IMR-90 (cell line): ENCODE data around the gene ORMDL3. TPM values are rescaled to one million over a fixed set of nuclear protein-coding genes. Genes with fewer than 3 reads are reported as not detected.

Source experiments
- ATAC-seq: fragments of 200-7000 bp; cut with Tn5 transposase; 2 replicates; pipeline ENCODE4 v1.9.1; 2020; ENCODE audit warnings: low read depth, mild to moderate bottlenecking, moderate library complexity
- Bru-seq: library from RNA; stranded (reverse); fragments of 400-500 nt; gene quantifications from one replicate; lab custom pipeline; 2021; lab: Mats Ljungman, UMichigan
- BruChase-seq, 2 experiments: library from RNA; stranded (reverse); fragments of 400-500 nt; gene quantifications; one replicate each; lab custom pipeline; 2021; lab: Mats Ljungman, UMichigan
- BruUV-seq: library from RNA; stranded (reverse); fragments of 400-500 nt; replicated peaks from 2 replicates; lab custom pipeline; 2021; lab: Mats Ljungman, UMichigan
- CTCF ChIA-PET: fragments of 300-600 bp; formaldehyde crosslinking; extraction: SDS; loops from one replicate; lab custom pipeline; 2021; ENCODE audit warnings: antibody characterized with exemption; lab: Yijun Ruan, JAX
- POLR2A ChIA-PET: fragments of 300-600 bp; sonication (Branson Sonifier 250); formaldehyde crosslinking; loops from one replicate; lab custom pipeline; 2022; ENCODE audit warnings: antibody characterized with exemption; ENCODE audit not compliant: unreplicated experiment; lab: Charles Lee
- DNase-seq: peaks from one replicate; pipeline ENCODE4 v3.0.0; 2013
- H2AFZ ChIP-seq: replicated peaks from 2 replicates; pipeline ENCODE3; 2013; ENCODE audit warnings: low read length, mild to moderate bottlenecking; ENCODE audit not compliant: poor library complexity
- H2AK5ac ChIP-seq: 2 replicates; pipeline ENCODE4 v1.6.1; 2013; ENCODE audit warnings: low read depth, low read length, inconsistent platforms
- H2AK9ac ChIP-seq: replicated peaks from 2 replicates; pipeline ENCODE3; 2013; ENCODE audit warnings: mild to moderate bottlenecking, low read depth, low read length, moderate library complexity; ENCODE audit not compliant: poor library complexity
- H2BK120ac ChIP-seq: 2 replicates; pipeline ENCODE4 v1.6.1; 2013; ENCODE audit warnings: low read depth, low read length, inconsistent platforms
- H2BK15ac ChIP-seq: 3 replicates; pipeline ENCODE4 v1.6.1; 2013; ENCODE audit warnings: low read depth, low read length, inconsistent platforms
- H2BK20ac ChIP-seq: 2 replicates; pipeline ENCODE4 v1.6.1; 2013; ENCODE audit warnings: low read depth, mild to moderate bottlenecking, inconsistent platforms, low read length, moderate library complexity
- H2BK5ac ChIP-seq: 2 replicates; pipeline ENCODE4 v1.6.1; 2013; ENCODE audit warnings: mild to moderate bottlenecking, low read depth, low read length, inconsistent platforms; ENCODE audit not compliant: poor library complexity, severe bottlenecking
- H3K14ac ChIP-seq: replicated peaks from 2 replicates; pipeline ENCODE4 v1.6.1; 2013; ENCODE audit warnings: low read depth, low read length, inconsistent platforms
- H3K18ac ChIP-seq: 2 replicates; pipeline ENCODE4 v1.6.1; 2013; ENCODE audit warnings: low read depth, low read length, control low read depth
- H3K23ac ChIP-seq: 2 replicates; pipeline ENCODE4 v1.6.1; 2013; ENCODE audit warnings: low read depth, low read length, inconsistent platforms
- H3K27ac ChIP-seq: 2 replicates; pipeline ENCODE4 v1.5.1; 2013; ENCODE audit warnings: mild to moderate bottlenecking, control low read depth, low read length; ENCODE audit not compliant: insufficient read depth
- H3K27me3 ChIP-seq: 2 replicates; pipeline ENCODE4 v1.6.1; 2013; ENCODE audit warnings: low read length; ENCODE audit not compliant: control insufficient read depth, insufficient read depth
- H3K36me3 ChIP-seq: 2 replicates; pipeline ENCODE4 v1.6.1; 2013; ENCODE audit warnings: low read length, mixed read lengths; ENCODE audit not compliant: control insufficient read depth, insufficient read depth
- H3K4ac ChIP-seq: 2 replicates; pipeline ENCODE4 v1.6.1; 2013; ENCODE audit warnings: low read depth, low read length, inconsistent platforms
- H3K4me1 ChIP-seq: 2 replicates; pipeline ENCODE4 v1.6.1; 2013; ENCODE audit warnings: low read length, mixed read lengths; ENCODE audit not compliant: control insufficient read depth, insufficient read depth
- H3K4me2 ChIP-seq: 2 replicates; pipeline ENCODE4 v1.6.1; 2013; ENCODE audit warnings: low read depth, mild to moderate bottlenecking, control low read depth, low read length, moderate library complexity
- H3K4me3 ChIP-seq: 2 replicates; pipeline ENCODE4 v1.5.1; 2013; ENCODE audit warnings: low read depth, mild to moderate bottlenecking, control low read depth, low read length, moderate library complexity; ENCODE audit not compliant: insufficient read depth
- H3K56ac ChIP-seq: 2 replicates; pipeline ENCODE4 v1.6.1; 2013; ENCODE audit warnings: low read length, inconsistent platforms; ENCODE audit not compliant: insufficient read depth; ENCODE audit errors: extremely low read depth
- H3K79me1 ChIP-seq, 2 experiments: 2 replicates each; pipeline ENCODE4 v1.6.1; 2013; ENCODE audit warnings: low read length in 2 of 2, inconsistent platforms in 1 of 2, low read depth in 1 of 2
- H3K9ac ChIP-seq: 2 replicates; pipeline ENCODE4 v1.6.1; 2013; ENCODE audit warnings: low read depth, low read length, control low read depth
- H3K9me1 ChIP-seq: 2 replicates; pipeline ENCODE4 v1.6.1; 2013; ENCODE audit warnings: low read length, inconsistent platforms; ENCODE audit not compliant: insufficient read depth
- H3K9me3 ChIP-seq: 2 replicates; pipeline ENCODE4 v1.6.1; 2013; ENCODE audit warnings: low read length; ENCODE audit not compliant: control insufficient read depth, insufficient read depth
- H4K20me1 ChIP-seq: 2 replicates; pipeline ENCODE4 v1.6.1; 2013; ENCODE audit warnings: low read length, inconsistent platforms; ENCODE audit not compliant: insufficient read depth
- H4K5ac ChIP-seq: 2 replicates; pipeline ENCODE4 v1.6.1; 2013; ENCODE audit warnings: mild to moderate bottlenecking, low read depth, low read length, control low read depth
- H4K8ac ChIP-seq, 2 experiments: 2 replicates each; pipeline ENCODE4 v1.6.1; 2013; ENCODE audit warnings: low read depth in 2 of 2, low read length in 2 of 2, control low read depth in 1 of 2, inconsistent platforms in 1 of 2
- H4K91ac ChIP-seq: 2 replicates; pipeline ENCODE4 v1.6.1; 2013; ENCODE audit warnings: low read depth, low read length, inconsistent platforms; ENCODE audit not compliant: insufficient read depth
- BHLHE40 ChIP-seq: fragments of 150-350 bp; IDR thresholded peaks from 2 replicates; pipeline ENCODE4 v1.6.1; 2016; ENCODE audit warnings: mild to moderate bottlenecking, low read depth, low read length
- CHD1 ChIP-seq: IDR thresholded peaks from 2 replicates; pipeline ENCODE4 v1.6.1; 2012; ENCODE audit warnings: low read depth, low read length, improper control_type of control experiment
- MXI1 ChIP-seq: IDR thresholded peaks from 2 replicates; pipeline ENCODE4 v1.6.1; 2012; ENCODE audit warnings: low read depth, mild to moderate bottlenecking, low read length, moderate library complexity, borderline replicate concordance
- POLR2A ChIP-seq: IDR thresholded peaks from 2 replicates; pipeline ENCODE4 v1.6.1; 2012; ENCODE audit warnings: mild to moderate bottlenecking, low read depth, low read length
- RCOR1 ChIP-seq: IDR thresholded peaks from 2 replicates; pipeline ENCODE4 v1.6.1; 2012; ENCODE audit warnings: mild to moderate bottlenecking, low read length, improper control_type of control experiment; ENCODE audit not compliant: insufficient replicate concordance
- RFX5 ChIP-seq: IDR thresholded peaks from 2 replicates; pipeline ENCODE4 v1.8.0; 2012; ENCODE audit warnings: low read depth, mild to moderate bottlenecking, low read length, moderate library complexity
- SMC3 ChIP-seq: fragments of 150-350 bp; IDR thresholded peaks from 2 replicates; pipeline ENCODE4 v1.6.1; 2016; ENCODE audit warnings: low read depth, mild to moderate bottlenecking, antibody characterized with exemption, low read length, moderate library complexity
- WGBS, 2 experiments: methylation state at CpG; one replicate each; pipeline versions ENCODE4 v1.1.5 to v1.1.7; 2013; ENCODE audit warnings: missing lambda C conversion rate in 2 of 2; ENCODE audit not compliant: insufficient read length in 1 of 2; ENCODE audit errors: extremely low coverage in 2 of 2; 5-methylcytosine and 5-hydroxymethylcytosine counted together
- dilution Hi-C: fragments of 300-500 bp; cut with HindIII; formaldehyde crosslinking; loops from one replicate; pipeline ENCODE4 v1.14.3; 2018; ENCODE audit warnings: low sequenced_read_pairs; ENCODE audit not compliant: unreplicated experiment
- in situ Hi-C: fragments of 300-500 bp; cut with MboI; formaldehyde crosslinking; loops from 3 replicates; pipeline ENCODE4 v1.14.3; 2019; ENCODE audit warnings: low sequenced_read_pairs, inconsistent platforms, mixed read lengths
- intact Hi-C: fragments of 100-400 bp; cut with micrococcal nuclease; formaldehyde crosslinking; loops from 2 replicates; pipeline ENCODE4 v1.10.0; 2022
- long read RNA-seq: library from polyadenylated mRNA; unstranded; transcript quantifications from one replicate; pipeline ENCODE4 v2.0.0, GENCODE V29; 2021; ENCODE audit not compliant: unreplicated experiment
- polyA plus RNA-seq, 3 experiments: library from polyadenylated mRNA; depleted of rRNA; stranded (reverse); fragments of >200 nt; gene quantifications; 2 replicates each; pipeline ENCODE4 v1.2.3, GENCODE V29; 2012; ENCODE audit warnings: low replicate concordance in 1 of 3
- total RNA-seq: library from RNA; depleted of rRNA; stranded (reverse); fragments of >200 nt; gene quantifications from 2 replicates; pipeline ENCODE4 v1.2.3, GENCODE V29; 2012; rRNA removed
- TF ChIP-seq, protein P1 (sequence below): fragments of 150-350 bp; IDR thresholded peaks from 2 replicates; pipeline ENCODE4 v1.6.1; 2017; ENCODE audit warnings: mild to moderate bottlenecking, antibody characterized with exemption, low read length, low read depth
- TF ChIP-seq, protein P2 (sequence below): conservative IDR thresholded peaks from 2 replicates; pipeline ENCODE4 v1.5.1; 2012; ENCODE audit warnings: mild to moderate bottlenecking, low read depth, low read length, improper control_type of control experiment
- TF ChIP-seq, protein P3 (sequence below): fragments of 150-350 bp; IDR thresholded peaks from 2 replicates; pipeline ENCODE4 v1.6.1; 2016; ENCODE audit warnings: low read depth, mild to moderate bottlenecking, low read length, moderate library complexity, borderline replicate concordance

Gene ORMDL3, protein sequence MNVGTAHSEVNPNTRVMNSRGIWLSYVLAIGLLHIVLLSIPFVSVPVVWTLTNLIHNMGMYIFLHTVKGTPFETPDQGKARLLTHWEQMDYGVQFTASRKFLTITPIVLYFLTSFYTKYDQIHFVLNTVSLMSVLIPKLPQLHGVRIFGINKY
- total RNA-seq (45.7 and 46.4 TPM in 2 replicates), polyA plus RNA-seq (2012; rRNA removed) (68.9 and 78.6 TPM in 2 replicates), Bru-seq, nascent RNA (percentile 79 among the genes with signal in this experiment), BruChase-seq, experiment 1, labeled RNA remaining after a 6-hour chase (percentile 94 among the genes with signal in this experiment), BruChase-seq, experiment 2, labeled RNA remaining after a 2-hour chase (percentile 93 among the genes with signal in this experiment)
- 39.3 and 55.4 TPM in 2 replicates for polyA plus RNA-seq (2012; cell fraction: cytosol; rRNA removed)
- 38.2 and 43.6 TPM in 2 replicates for polyA plus RNA-seq (2012; cell fraction: nucleus; rRNA removed; ENCODE audit: low replicate concordance)
- long read RNA-seq, transcript ORMDL3-201 (4 exons, 2,111 nt) = major isoform, 5 of 7 reads
- long read RNA-seq, partial matches to known transcripts = 2 of 7 reads
- long read RNA-seq, other reads (novel, unspliced or antisense) = 0 of 7 reads

DNA sequence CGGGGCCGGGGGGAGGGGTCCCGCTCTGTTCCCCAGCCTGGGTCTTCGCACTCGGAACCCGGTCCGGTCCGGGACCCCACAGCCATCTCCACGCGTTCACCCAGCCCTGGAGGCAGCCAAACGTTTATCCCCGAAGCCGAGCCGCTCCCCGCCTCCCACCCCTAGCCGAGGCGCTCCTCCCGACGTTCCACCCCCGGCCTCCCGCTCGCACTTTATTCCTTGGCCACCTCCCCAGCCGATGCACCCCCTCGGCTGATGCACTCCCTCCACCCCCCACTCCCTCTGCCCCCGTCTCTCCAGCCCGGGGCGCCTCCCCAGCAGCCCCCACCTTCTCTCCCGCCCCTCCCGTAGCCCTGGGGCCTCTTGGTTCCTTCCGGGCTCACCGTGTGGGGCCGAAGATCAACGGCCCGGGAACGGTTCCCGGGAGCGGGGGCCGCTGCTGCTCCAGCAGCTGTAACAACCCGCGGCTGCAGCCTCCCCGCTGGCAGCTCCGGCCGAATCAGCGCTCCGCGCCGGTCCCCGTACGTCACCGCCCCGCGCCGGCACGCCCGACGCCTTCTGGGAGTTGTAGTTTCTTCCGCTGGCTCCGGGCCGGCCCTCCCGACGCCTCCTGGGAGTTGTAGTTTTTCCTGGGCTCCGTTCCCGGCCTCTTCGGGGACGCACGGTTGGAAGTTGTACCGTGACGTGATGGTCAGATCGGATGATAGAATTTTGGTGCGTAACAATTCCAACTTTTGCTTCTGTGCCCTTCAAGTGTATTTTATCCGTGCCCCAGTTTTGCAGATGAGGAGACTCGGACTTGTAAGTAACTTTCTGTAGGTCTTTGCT lies at the start of gene ORMDL3, which contains the start of gene LRRC3C:
Gene ORMDL3, minus strand, starts transcription at position 501 of the 828 bp plus-strand sequence. CDS start 3,398 bp downstream, outside the sequence.
Gene LRRC3C, plus strand, starts transcription at position 632 of the 828 bp plus-strand sequence. CDS start 13,792 bp downstream, outside the sequence.
- Histone ChIP-seq H3K27me3 (no peaks in the 10 kb centered on the region), H4K20me1 (peaks cover 51% of the 10 kb centered on the region), H2BK5ac (peak within 1 kb of the TSS; percentile 99), H3K56ac (peak within 1 kb of the TSS; percentile 76), H3K4me3 (peak within 1 kb of the TSS; percentile 56), H4K8ac (peak within 1 kb of the TSS; percentile 30 to 95), H3K79me1 (peaks cover 9 to 56% of the 10 kb centered on the region in 2 experiments; a peak in 3 of 4 replicates), H3K9me3 (no peaks in the 10 kb centered on the region), H2AFZ (peak within 1 kb of the TSS; percentile 91), H3K9ac (peak within 1 kb of the TSS; percentile 86), H3K9me1 (peaks cover 20% of the 10 kb centered on the region), H3K4ac (peak within 1 kb of the TSS; percentile 94), H2AK5ac (peak within 1 kb of the TSS; percentile 80), H3K36me3 (peaks cover 18% of the 10 kb centered on the region), H4K91ac (peak within 1 kb of the TSS; percentile 84), H4K5ac (peak within 1 kb of the TSS; percentile 82), H2BK20ac (peak within 1 kb of the TSS; percentile 94), H3K14ac (peak within 1 kb of the TSS; percentile 92), H3K23ac (peak within 1 kb of the TSS; percentile 91), H3K18ac (peak within 1 kb of the TSS; percentile 88), H2BK120ac (peak within 1 kb of the TSS; percentile 89), H3K27ac (peak within 1 kb of the TSS; percentile 82), H2BK15ac (peak within 1 kb of the TSS; percentile 59; the same call in 2 of the 3 replicates), H2AK9ac (peak within 1 kb of the TSS; percentile 88), H3K4me1 (peaks cover 41% of the 10 kb centered on the region), H3K4me2 (peak within 1 kb of the TSS; percentile 100)
- dilution Hi-C loops = no loop called here
- peak; percentile 92 for DNase-seq
- BruUV-seq = no TSS peak
- WGBS, 2 experiments = 0% methylated on average over 24 of the region's 72 CpGs; no CpG with 5 or more reads in 1 of the 2 experiments
- POLR2A ChIA-PET = no interaction called here
- in situ Hi-C loops = no loop called here
- intact Hi-C loops = no loop called here
- CTCF ChIA-PET = no interaction called here
- ATAC-seq = peak; percentile 83
- TF ChIP-seq, protein P1, sequence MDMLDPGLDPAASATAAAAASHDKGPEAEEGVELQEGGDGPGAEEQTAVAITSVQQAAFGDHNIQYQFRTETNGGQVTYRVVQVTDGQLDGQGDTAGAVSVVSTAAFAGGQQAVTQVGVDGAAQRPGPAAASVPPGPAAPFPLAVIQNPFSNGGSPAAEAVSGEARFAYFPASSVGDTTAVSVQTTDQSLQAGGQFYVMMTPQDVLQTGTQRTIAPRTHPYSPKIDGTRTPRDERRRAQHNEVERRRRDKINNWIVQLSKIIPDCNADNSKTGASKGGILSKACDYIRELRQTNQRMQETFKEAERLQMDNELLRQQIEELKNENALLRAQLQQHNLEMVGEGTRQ = peak; percentile 34; the same call in 1 of the 2 replicates
- no peak for TF ChIP-seq RCOR1
- TF ChIP-seq CHD1 = no peak
- TF ChIP-seq, protein P2, sequence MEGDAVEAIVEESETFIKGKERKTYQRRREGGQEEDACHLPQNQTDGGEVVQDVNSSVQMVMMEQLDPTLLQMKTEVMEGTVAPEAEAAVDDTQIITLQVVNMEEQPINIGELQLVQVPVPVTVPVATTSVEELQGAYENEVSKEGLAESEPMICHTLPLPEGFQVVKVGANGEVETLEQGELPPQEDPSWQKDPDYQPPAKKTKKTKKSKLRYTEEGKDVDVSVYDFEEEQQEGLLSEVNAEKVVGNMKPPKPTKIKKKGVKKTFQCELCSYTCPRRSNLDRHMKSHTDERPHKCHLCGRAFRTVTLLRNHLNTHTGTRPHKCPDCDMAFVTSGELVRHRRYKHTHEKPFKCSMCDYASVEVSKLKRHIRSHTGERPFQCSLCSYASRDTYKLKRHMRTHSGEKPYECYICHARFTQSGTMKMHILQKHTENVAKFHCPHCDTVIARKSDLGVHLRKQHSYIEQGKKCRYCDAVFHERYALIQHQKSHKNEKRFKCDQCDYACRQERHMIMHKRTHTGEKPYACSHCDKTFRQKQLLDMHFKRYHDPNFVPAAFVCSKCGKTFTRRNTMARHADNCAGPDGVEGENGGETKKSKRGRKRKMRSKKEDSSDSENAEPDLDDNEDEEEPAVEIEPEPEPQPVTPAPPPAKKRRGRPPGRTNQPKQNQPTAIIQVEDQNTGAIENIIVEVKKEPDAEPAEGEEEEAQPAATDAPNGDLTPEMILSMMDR = no peak
- peak; percentile 85 for TF ChIP-seq POLR2A
- TF ChIP-seq, protein P3, sequence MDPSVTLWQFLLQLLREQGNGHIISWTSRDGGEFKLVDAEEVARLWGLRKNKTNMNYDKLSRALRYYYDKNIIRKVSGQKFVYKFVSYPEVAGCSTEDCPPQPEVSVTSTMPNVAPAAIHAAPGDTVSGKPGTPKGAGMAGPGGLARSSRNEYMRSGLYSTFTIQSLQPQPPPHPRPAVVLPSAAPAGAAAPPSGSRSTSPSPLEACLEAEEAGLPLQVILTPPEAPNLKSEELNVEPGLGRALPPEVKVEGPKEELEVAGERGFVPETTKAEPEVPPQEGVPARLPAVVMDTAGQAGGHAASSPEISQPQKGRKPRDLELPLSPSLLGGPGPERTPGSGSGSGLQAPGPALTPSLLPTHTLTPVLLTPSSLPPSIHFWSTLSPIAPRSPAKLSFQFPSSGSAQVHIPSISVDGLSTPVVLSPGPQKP = no peak
- no peak for TF ChIP-seq MXI1
- TF ChIP-seq BHLHE40 = 0 out of 2 replicates have a peak, but pooled peaks have one; percentile 43
- peak; percentile 11; the same call in 1 of the 2 replicates for TF ChIP-seq SMC3
- 0 out of 2 replicates have a peak, but pooled peaks have one; percentile 26 for TF ChIP-seq RFX5
